ENCODE measurements around the gene STRIP1.

DNA sequence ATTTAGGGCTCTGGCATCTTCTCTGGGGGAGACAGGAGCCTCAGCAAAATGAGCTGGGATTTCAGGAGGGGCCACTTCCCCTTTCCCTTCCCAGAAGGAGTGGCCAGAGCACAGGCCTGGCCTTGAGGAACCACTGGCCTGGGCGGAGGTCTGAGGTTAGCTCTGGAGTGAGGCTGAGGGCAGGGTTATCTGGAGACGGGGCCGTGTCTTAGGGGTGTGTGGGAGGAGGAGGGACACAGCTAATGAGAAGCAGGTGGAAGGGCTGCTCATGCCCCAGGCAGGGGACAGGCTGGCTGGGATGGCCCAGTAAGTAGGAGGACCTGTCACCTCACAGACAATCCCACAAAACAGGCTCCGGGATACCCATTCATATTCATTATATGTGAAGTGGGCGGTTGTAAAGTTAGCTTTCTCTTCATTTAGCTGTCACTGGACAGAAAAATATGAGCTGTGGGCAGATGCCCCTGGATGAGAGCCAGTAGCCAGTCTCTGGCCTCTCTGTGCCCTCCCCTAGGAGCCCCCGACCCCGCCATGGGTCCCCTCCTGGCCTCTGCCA is 23.6 kb downstream of the STRIP1 start:
- TF ChIP-seq, protein P1, sequence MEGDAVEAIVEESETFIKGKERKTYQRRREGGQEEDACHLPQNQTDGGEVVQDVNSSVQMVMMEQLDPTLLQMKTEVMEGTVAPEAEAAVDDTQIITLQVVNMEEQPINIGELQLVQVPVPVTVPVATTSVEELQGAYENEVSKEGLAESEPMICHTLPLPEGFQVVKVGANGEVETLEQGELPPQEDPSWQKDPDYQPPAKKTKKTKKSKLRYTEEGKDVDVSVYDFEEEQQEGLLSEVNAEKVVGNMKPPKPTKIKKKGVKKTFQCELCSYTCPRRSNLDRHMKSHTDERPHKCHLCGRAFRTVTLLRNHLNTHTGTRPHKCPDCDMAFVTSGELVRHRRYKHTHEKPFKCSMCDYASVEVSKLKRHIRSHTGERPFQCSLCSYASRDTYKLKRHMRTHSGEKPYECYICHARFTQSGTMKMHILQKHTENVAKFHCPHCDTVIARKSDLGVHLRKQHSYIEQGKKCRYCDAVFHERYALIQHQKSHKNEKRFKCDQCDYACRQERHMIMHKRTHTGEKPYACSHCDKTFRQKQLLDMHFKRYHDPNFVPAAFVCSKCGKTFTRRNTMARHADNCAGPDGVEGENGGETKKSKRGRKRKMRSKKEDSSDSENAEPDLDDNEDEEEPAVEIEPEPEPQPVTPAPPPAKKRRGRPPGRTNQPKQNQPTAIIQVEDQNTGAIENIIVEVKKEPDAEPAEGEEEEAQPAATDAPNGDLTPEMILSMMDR (IDR thresholded peaks at IDR 0.05; ENCODE audit: insufficient read depth, low read length, poor library complexity, severe bottlenecking), result no peak
- TF ChIP-seq EZH2phosphoT487 (conservative IDR thresholded peaks at IDR 0.05; ENCODE audit: low read length), result no peak

All from SU-DHL-6 (cell line).